ENCODE data around the gene AP1B1. TPM values are rescaled to one million over a fixed set of nuclear protein-coding genes. Genes with fewer than 3 reads are reported as not detected.

The AP1B1 gene
- total RNA-seq, 1 experiment from 2014 or later: 41.3 TPM

GRCh38 chr22:29301716-29302401, 86.5 kb downstream of the AP1B1 start:
- peaks cover 31% of the 10 kb centered on the region for H3K36me3 ChIP-seq
- no peaks in the 10 kb centered on the region for H3K27me3 ChIP-seq
- no peaks in the 10 kb centered on the region for H3K4me1 ChIP-seq
- DNase-seq: no peak
- no peaks in the 10 kb centered on the region for H3K9me3 ChIP-seq (replicated peaks)
- H3K27ac ChIP-seq: no peak overlapping the region
- no peak overlapping the region for H3K4me3 ChIP-seq

- Histone ChIP-seq H3K27me3 (no peaks in the 10 kb centered on the region), H3K36me3 (peaks cover 40% of the 10 kb centered on the region), H3K4me3 (no peak overlapping the region), H3K4me1 (no peaks in the 10 kb centered on the region), H3K27ac (no peak overlapping the region), H3K9me3 (replicated peaks) (no peaks in the 10 kb centered on the region)
- DNase-seq: no peak
These were observed 87.4 kb downstream of the AP1B1 start for GRCh38 chr22:29300807-29301601.

- H3K4me3 ChIP-seq: no peak overlapping the region
- H3K27me3 ChIP-seq: no peaks in the 10 kb centered on the region
- H3K36me3 ChIP-seq: peaks cover 45% of the 10 kb centered on the region
- H3K4me1 ChIP-seq: no peaks in the 10 kb centered on the region
- no peaks in the 10 kb centered on the region for H3K9me3 ChIP-seq (replicated peaks)
- no peak for DNase-seq
- no peak overlapping the region for H3K27ac ChIP-seq
These were observed 87.9 kb downstream of the AP1B1 start for GRCh38 chr22:29300467-29300806.

- Histone ChIP-seq H3K36me3 (peaks cover 56% of the 10 kb centered on the region), H3K9me3 (replicated peaks) (no peaks in the 10 kb centered on the region)
These were observed 89.1 kb downstream of the AP1B1 start for GRCh38 chr22:29299136-29299900.

GRCh38 chr22:29298641-29299040, 89.7 kb downstream of the AP1B1 start:
- Histone ChIP-seq H3K4me3 (no peak overlapping the region), H3K36me3 (peaks cover 63% of the 10 kb centered on the region)
- no peak for DNase-seq

More at GRCh38 chr22:29299136-29299900, 89.1 kb downstream of the AP1B1 start:
- Histone ChIP-seq H3K27ac (no peak overlapping the region), H3K4me1 (no peaks in the 10 kb centered on the region), H3K4me3 (no peak overlapping the region), H3K27me3 (no peaks in the 10 kb centered on the region)
- no peak for DNase-seq

GRCh38 chr22:29292379-29292778, 96.0 kb downstream of the AP1B1 start:
- Histone ChIP-seq H3K27me3 (no peaks in the 10 kb centered on the region), H3K36me3 (peaks cover 100% of the 10 kb centered on the region), H3K4me3 (no peak overlapping the region), H3K27ac (no peak overlapping the region), H3K4me1 (no peaks in the 10 kb centered on the region), H3K9me3 (replicated peaks) (no peaks in the 10 kb centered on the region)
- DNase-seq: no peak

More at GRCh38 chr22:29298641-29299040, 89.7 kb downstream of the AP1B1 start:
- Histone ChIP-seq H3K9me3 (replicated peaks) (no peaks in the 10 kb centered on the region), H3K4me1 (no peaks in the 10 kb centered on the region), H3K27ac (no peak overlapping the region), H3K27me3 (no peaks in the 10 kb centered on the region)

GRCh38 chr22:29291215-29291614, 97.2 kb downstream of the AP1B1 start:
- H3K27me3 ChIP-seq: no peaks in the 10 kb centered on the region
- H3K9me3 ChIP-seq (replicated peaks): no peaks in the 10 kb centered on the region
- no peak for DNase-seq
- peaks cover 99% of the 10 kb centered on the region for H3K36me3 ChIP-seq
- no peak overlapping the region for H3K4me3 ChIP-seq
- no peaks in the 10 kb centered on the region for H3K4me1 ChIP-seq
- no peak overlapping the region for H3K27ac ChIP-seq

GRCh38 chr22:29290061-29290460, 98.3 kb downstream of the AP1B1 start:
- Histone ChIP-seq H3K36me3 (peaks cover 99% of the 10 kb centered on the region), H3K27me3 (no peaks in the 10 kb centered on the region), H3K4me3 (no peak overlapping the region), H3K9me3 (replicated peaks) (no peaks in the 10 kb centered on the region), H3K4me1 (no peaks in the 10 kb centered on the region), H3K27ac (no peak overlapping the region)
- DNase-seq: no peak

GRCh38 chr22:29288837-29289236, 99.5 kb downstream of the AP1B1 start:
- no peak for DNase-seq
- no peak overlapping the region for H3K4me3 ChIP-seq
- H3K36me3 ChIP-seq: peaks cover 97% of the 10 kb centered on the region
- no peak overlapping the region for H3K27ac ChIP-seq
- no peaks in the 10 kb centered on the region for H3K4me1 ChIP-seq
- no peaks in the 10 kb centered on the region for H3K9me3 ChIP-seq (replicated peaks)
- no peaks in the 10 kb centered on the region for H3K27me3 ChIP-seq

- H3K4me1 ChIP-seq: no peaks in the 10 kb centered on the region
- no peaks in the 10 kb centered on the region for H3K27me3 ChIP-seq
- H3K4me3 ChIP-seq: no peak overlapping the region
- DNase-seq: no peak
- H3K27ac ChIP-seq: no peak overlapping the region
- H3K9me3 ChIP-seq (replicated peaks): no peaks in the 10 kb centered on the region
- peaks cover 88% of the 10 kb centered on the region for H3K36me3 ChIP-seq
These were observed 104.2 kb downstream of the AP1B1 start for GRCh38 chr22:29284196-29284595.

- H3K9me3 ChIP-seq (replicated peaks): no peaks in the 10 kb centered on the region
- H3K27me3 ChIP-seq: no peaks in the 10 kb centered on the region
- no peak overlapping the region for H3K4me3 ChIP-seq
- no peaks in the 10 kb centered on the region for H3K4me1 ChIP-seq
- no peak for DNase-seq
- peaks cover 89% of the 10 kb centered on the region for H3K36me3 ChIP-seq
- H3K27ac ChIP-seq: no peak overlapping the region
These were observed 110.4 kb downstream of the AP1B1 start for GRCh38 chr22:29277927-29278326.

Other genes starting within 250 kb of the AP1B1 start
- gene EMID1, start 182.7 kb downstream of the AP1B1 start, total RNA-seq (2014; rRNA removed; shearing (Covaris generic)): 2.2 and 2.3 TPM in 2 replicates
- gene RHBDD3, start 120.6 kb downstream of the AP1B1 start, total RNA-seq (2014; rRNA removed; shearing (Covaris generic)): 20.3 and 21.8 TPM in 2 replicates
- 275 and 298 TPM in 2 replicates for gene EWSR1, start 120.3 kb downstream of the AP1B1 start, total RNA-seq (2014; rRNA removed; shearing (Covaris generic))
- 5.0 and 6.4 TPM in 2 replicates for gene GAS2L1, start 81.9 kb downstream of the AP1B1 start, total RNA-seq (2014; rRNA removed; shearing (Covaris generic))
- gene RASL10A, start 72.9 kb downstream of the AP1B1 start, total RNA-seq (2014; rRNA removed; shearing (Covaris generic)): 4.1 and 4.3 TPM in 2 replicates
- not detected in 2 replicates for gene RFPL1, start 50.0 kb upstream of the AP1B1 start, total RNA-seq (2014; rRNA removed; shearing (Covaris generic))
- not detected in 2 replicates for gene NEFH, start 91.6 kb upstream of the AP1B1 start, total RNA-seq (2014; rRNA removed; shearing (Covaris generic))
- 39.2 and 41.4 TPM in 2 replicates for gene THOC5, start 165.2 kb upstream of the AP1B1 start, total RNA-seq (2014; rRNA removed; shearing (Covaris generic))
- 26.7 and 30.4 TPM in 2 replicates for gene NIPSNAP1, start 192.5 kb upstream of the AP1B1 start, total RNA-seq (2014; rRNA removed; shearing (Covaris generic))
- 43.8 and 45.6 TPM in 2 replicates for gene NF2, start 215.1 kb upstream of the AP1B1 start, total RNA-seq (2014; rRNA removed; shearing (Covaris generic))

All from SJCRH30 (cell line).